Measurements from ENCODE around the gene RFC4. TPM values are rescaled to one million over a fixed set of nuclear protein-coding genes. Genes with fewer than 3 reads are reported as not detected.

RFC4 gene
- total and polyA plus RNA-seq, 3 donors from 2014 or later, result 25.1 to 30.1 (median 26.2) TPM

DNA sequence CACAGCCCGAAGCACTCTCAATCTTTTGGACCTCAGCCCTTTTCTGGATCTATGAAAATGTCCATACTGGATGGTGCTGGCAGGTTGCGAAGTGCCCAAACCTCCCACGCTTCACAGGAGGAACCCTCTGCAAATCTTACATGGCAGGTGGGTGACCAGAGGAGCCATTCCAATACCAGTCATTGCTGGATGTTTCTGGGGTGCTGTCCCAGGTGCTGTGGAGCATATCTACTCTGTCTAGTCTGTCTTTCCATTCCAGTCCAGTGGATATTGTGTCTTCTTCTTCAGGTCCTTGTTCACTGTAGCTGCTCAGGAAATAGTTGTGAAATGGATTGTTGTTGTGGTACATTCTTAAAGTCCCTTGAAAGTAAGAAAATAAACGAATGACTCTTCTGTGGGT, 25.5 kb upstream of the RFC4 start:
- WGBS, 2 donors, result 66 to 83% methylated on average over 4 of the region's 4 CpGs
- H3K4me1 ChIP-seq, result no peaks in the 10 kb centered on the region
- H3K4me3 ChIP-seq, result no peak overlapping the region
- TF ChIP-seq, protein P1, sequence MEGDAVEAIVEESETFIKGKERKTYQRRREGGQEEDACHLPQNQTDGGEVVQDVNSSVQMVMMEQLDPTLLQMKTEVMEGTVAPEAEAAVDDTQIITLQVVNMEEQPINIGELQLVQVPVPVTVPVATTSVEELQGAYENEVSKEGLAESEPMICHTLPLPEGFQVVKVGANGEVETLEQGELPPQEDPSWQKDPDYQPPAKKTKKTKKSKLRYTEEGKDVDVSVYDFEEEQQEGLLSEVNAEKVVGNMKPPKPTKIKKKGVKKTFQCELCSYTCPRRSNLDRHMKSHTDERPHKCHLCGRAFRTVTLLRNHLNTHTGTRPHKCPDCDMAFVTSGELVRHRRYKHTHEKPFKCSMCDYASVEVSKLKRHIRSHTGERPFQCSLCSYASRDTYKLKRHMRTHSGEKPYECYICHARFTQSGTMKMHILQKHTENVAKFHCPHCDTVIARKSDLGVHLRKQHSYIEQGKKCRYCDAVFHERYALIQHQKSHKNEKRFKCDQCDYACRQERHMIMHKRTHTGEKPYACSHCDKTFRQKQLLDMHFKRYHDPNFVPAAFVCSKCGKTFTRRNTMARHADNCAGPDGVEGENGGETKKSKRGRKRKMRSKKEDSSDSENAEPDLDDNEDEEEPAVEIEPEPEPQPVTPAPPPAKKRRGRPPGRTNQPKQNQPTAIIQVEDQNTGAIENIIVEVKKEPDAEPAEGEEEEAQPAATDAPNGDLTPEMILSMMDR (IDR thresholded peaks at IDR 0.05), result no peak
- TF ChIP-seq POLR2A (IDR thresholded peaks at IDR 0.05), result no peak
- no peaks in the 10 kb centered on the region for H3K27me3 ChIP-seq
- intact Hi-C loops (cut with DNase I; ENCODE audit: low total_unique reads), result no loop called here
- no peak overlapping the region for H3K27ac ChIP-seq
- no peaks in the 10 kb centered on the region for H3K9me3 ChIP-seq
- no peaks in the 10 kb centered on the region for H3K36me3 ChIP-seq (ENCODE audit: low read depth, missing control alignments)
- DNase-seq, result no peak

DNA sequence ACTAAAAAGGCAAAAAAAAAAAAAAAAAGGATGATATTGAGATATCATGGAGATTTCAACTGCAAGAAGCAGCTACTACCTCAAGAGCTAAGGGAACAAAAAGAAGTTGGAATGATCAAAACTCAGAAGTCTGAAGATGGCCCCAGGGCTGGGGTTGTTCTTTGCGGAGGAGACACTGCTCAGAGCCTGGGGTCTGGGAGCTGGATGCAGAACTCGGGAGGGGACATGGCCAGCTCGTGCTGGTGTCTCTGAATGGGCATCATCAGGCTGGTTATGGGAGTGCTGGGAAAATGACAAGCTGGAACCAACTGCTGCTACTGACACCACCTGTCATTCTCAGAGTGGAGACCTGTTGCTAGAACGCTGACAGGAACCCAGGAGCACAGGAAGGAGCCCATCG, 22.1 kb upstream of the RFC4 start:
- H3K9me3 ChIP-seq, result no peaks in the 10 kb centered on the region
- intact Hi-C loops (cut with DNase I; ENCODE audit: low total_unique reads), result loop anchor here (10.0 kb wide), 1 partner anchor 214 kb away; the partner anchor contains the start of gene AHSG
- DNase-seq, result no peak
- WGBS, 2 donors, result 20 to 26% methylated on average over 4 to 5 of the region's 5 CpGs
- no peak overlapping the region for H3K4me3 ChIP-seq
- H3K36me3 ChIP-seq (ENCODE audit: low read depth, missing control alignments), result no peaks in the 10 kb centered on the region
- H3K27ac ChIP-seq, result no peak overlapping the region
- TF ChIP-seq POLR2A (IDR thresholded peaks at IDR 0.05), result no peak
- TF ChIP-seq, protein P1 (IDR thresholded peaks at IDR 0.05), result no peak
- peaks cover 10% of the 10 kb centered on the region for H3K4me1 ChIP-seq
- H3K27me3 ChIP-seq, result no peaks in the 10 kb centered on the region

DNA sequence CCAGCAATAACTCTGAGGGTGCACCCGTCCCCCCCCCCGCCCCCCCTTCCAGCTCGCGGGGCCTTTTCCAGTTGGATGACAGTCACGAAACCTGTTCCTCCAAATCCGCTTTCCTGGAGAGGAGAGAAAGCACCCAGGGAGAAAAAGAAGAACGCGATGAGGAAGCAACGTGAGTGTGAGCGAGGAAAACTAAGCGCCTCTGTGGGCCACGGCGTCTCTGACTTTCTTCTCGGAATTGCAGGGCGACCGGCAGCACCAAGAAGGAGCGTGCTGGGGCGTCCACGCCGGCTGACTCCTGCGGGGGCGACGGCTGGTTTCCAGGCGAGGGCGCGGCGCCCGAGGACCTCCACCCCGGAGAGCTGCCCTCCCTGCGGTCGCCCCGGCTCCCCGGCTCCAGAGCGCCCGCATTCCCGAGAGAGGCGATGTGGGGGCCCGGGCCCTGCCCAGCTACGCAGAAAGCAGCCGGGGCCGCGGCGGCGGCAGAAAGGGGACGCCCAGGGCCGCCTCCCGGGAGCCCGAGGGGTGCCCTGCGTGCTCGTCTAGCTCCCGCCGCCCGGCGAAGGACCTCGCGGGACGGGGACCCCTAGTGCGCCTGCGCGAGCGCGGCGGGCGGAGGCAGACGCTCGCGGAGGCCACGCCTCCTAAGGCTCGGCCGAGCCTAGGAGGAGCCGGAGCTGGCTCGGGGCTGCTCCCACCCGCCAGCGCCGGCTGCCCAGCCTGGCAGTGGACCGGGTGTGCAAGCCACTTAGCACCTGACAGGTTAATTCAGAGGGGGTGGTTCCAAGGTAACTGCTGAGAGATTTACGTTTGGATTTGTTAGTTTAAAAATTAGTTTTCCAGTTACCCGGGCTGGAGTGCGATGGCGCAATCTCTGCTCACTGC, 20.9 kb upstream of the RFC4 start:
- TF ChIP-seq, protein P1 (IDR thresholded peaks at IDR 0.05), result no peak
- no peak for TF ChIP-seq POLR2A (IDR thresholded peaks at IDR 0.05)
- H3K4me1 ChIP-seq, result peaks cover 10% of the 10 kb centered on the region
- intact Hi-C loops (cut with DNase I; ENCODE audit: low total_unique reads), result loop anchor here (10.0 kb wide), 1 partner anchor 212 kb away; the partner anchor contains the start of gene AHSG
- no peak overlapping the region for H3K27ac ChIP-seq
- H3K27me3 ChIP-seq, result no peaks in the 10 kb centered on the region
- 3 to 4% methylated on average over 26 to 57 of the region's 80 CpGs for WGBS, 2 donors
- DNase-seq, result peak; percentile 83
- no peaks in the 10 kb centered on the region for H3K36me3 ChIP-seq (ENCODE audit: low read depth, missing control alignments)
- H3K4me3 ChIP-seq, result peak overlapping the region; percentile 55 to 67
- no peaks in the 10 kb centered on the region for H3K9me3 ChIP-seq

DNA sequence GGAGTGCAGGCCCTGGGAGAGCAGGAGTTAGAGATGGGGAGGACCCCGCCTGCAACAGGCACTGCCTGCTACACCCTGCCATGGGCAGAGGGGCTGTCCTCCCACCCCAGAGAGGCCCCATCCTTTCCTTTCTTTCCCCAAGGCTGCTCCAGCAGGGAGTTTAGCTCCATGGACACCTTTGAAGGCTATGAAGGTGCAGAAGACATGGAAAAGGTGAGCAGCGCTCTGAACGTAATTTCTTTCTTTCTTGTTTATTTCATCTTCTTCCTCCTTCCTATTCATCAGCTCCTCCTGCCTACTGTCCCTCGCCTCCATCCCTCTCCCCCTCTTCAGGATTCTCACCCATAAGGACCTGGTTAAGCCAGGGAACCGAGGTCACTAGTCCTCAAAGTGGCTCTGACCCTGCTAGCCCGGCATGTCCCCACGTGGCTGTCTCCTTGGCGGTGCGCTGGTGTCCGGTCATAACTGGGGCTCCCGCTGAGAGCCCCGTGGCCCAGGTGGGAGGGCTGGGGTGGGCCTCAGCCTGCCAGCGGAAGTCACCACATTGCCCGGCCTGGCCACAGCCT, 20.2 kb upstream of the RFC4 start:
- peaks cover 10% of the 10 kb centered on the region for H3K4me1 ChIP-seq
- no peaks in the 10 kb centered on the region for H3K36me3 ChIP-seq (ENCODE audit: low read depth, missing control alignments)
- no peak for TF ChIP-seq POLR2A (IDR thresholded peaks at IDR 0.05)
- TF ChIP-seq, protein P1 (IDR thresholded peaks at IDR 0.05), result no peak
- 16 to 19% methylated on average over 8 to 14 of the region's 14 CpGs for WGBS, 2 donors
- no peak overlapping the region for H3K27ac ChIP-seq
- H3K9me3 ChIP-seq, result no peaks in the 10 kb centered on the region
- DNase-seq, result no peak
- intact Hi-C loops (cut with DNase I; ENCODE audit: low total_unique reads), result loop anchor here (10.0 kb wide), 1 partner anchor 212 kb away; the partner anchor contains the start of gene AHSG
- H3K27me3 ChIP-seq, result no peaks in the 10 kb centered on the region
- H3K4me3 ChIP-seq, result peak overlapping the region in 1 of 2 donors; percentile 67
